Measurements from ENCODE around the gene TRAF3IP3. TPM values are rescaled to one million over a fixed set of nuclear protein-coding genes. Genes with fewer than 3 reads are reported as not detected.

The TRAF3IP3 gene
- total RNA-seq, 4 donors from 2014 or later: 1.2 to 10.3 (median 1.9) TPM

- Histone ChIP-seq H3K9me3 (no peaks in the 10 kb centered on the region), H3K4me3 (no peak overlapping the region), H3K27me3 (no peaks in the 10 kb centered on the region), H3K27ac (peak overlapping the region in 3 of 4 donors; percentile 42 to 55 (median 50)), H3K36me3 (no peaks in the 10 kb centered on the region), H3K4me1 (peaks cover 4 to 41% (median 14%) of the 10 kb centered on the region in 3 donors)
- intact Hi-C loops (cut with DNase I): no loop called here
- TF ChIP-seq, protein P1, sequence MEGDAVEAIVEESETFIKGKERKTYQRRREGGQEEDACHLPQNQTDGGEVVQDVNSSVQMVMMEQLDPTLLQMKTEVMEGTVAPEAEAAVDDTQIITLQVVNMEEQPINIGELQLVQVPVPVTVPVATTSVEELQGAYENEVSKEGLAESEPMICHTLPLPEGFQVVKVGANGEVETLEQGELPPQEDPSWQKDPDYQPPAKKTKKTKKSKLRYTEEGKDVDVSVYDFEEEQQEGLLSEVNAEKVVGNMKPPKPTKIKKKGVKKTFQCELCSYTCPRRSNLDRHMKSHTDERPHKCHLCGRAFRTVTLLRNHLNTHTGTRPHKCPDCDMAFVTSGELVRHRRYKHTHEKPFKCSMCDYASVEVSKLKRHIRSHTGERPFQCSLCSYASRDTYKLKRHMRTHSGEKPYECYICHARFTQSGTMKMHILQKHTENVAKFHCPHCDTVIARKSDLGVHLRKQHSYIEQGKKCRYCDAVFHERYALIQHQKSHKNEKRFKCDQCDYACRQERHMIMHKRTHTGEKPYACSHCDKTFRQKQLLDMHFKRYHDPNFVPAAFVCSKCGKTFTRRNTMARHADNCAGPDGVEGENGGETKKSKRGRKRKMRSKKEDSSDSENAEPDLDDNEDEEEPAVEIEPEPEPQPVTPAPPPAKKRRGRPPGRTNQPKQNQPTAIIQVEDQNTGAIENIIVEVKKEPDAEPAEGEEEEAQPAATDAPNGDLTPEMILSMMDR (IDR thresholded peaks at IDR 0.05): no peak
- no peak for TF ChIP-seq POLR2A (IDR thresholded peaks at IDR 0.05)
- no peak for DNase-seq
- 83 to 89% methylated on average over 1 of the region's 1 CpG for WGBS, 2 donors
Measured at GRCh38 chr1:209721323-209721722, 34.5 kb upstream of the TRAF3IP3 start.

DNA sequence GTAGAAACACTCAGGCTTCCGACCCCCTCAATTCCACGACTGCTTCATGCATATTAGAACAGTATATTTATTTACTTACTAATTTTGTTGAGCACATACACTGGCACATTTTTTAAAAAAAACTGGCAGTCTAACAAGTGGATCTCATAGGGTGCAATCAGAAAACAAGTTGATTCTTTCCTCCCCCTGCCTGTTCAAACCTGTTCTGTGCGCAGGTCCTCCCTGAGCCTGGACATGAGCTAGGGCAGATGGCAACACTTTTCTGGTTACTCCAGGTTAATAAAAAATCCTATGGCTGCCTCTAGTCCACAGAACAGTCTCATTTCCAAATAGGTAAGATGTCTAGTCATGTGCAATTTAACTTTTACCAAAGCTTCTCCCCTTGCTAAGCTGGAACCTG is 32.6 kb upstream of the TRAF3IP3 start:
- no peak for TF ChIP-seq POLR2A (IDR thresholded peaks at IDR 0.05)
- TF ChIP-seq, protein P1 (IDR thresholded peaks at IDR 0.05): no peak
- WGBS, 2 donors: 41 to 60% methylated on average over 3 of the region's 3 CpGs
- Histone ChIP-seq H3K9me3 (no peaks in the 10 kb centered on the region), H3K4me3 (no peak overlapping the region), H3K36me3 (no peaks in the 10 kb centered on the region), H3K27me3 (no peaks in the 10 kb centered on the region), H3K4me1 (peaks cover 4 to 41% (median 14%) of the 10 kb centered on the region in 3 donors), H3K27ac (peak overlapping the region in 2 of 4 donors; percentile 26 to 49)
- intact Hi-C loops (cut with DNase I): no loop called here
- no peak for DNase-seq

- Histone ChIP-seq H3K36me3 (no peaks in the 10 kb centered on the region), H3K4me3 (no peak overlapping the region), H3K27me3 (no peaks in the 10 kb centered on the region), H3K9me3 (no peaks in the 10 kb centered on the region), H3K4me1 (peaks cover 4 to 41% (median 14%) of the 10 kb centered on the region in 3 donors), H3K27ac (peak overlapping the region in 1 of 4 donors; percentile 22)
- 60 to 61% methylated on average over 3 of the region's 3 CpGs for WGBS, 2 donors
- intact Hi-C loops (cut with DNase I): no loop called here
- no peak for DNase-seq
- TF ChIP-seq POLR2A (IDR thresholded peaks at IDR 0.05): no peak
- TF ChIP-seq, protein P1 (IDR thresholded peaks at IDR 0.05): no peak
Measured at GRCh38 chr1:209723756-209724693, 31.8 kb upstream of the TRAF3IP3 start.

- intact Hi-C loops (cut with DNase I): no loop called here
- TF ChIP-seq POLR2A (IDR thresholded peaks at IDR 0.05): no peak
- TF ChIP-seq, protein P1 (IDR thresholded peaks at IDR 0.05): no peak
- no peak for DNase-seq
- H3K27ac ChIP-seq: no peak overlapping the region
- H3K4me1 ChIP-seq: peaks cover 4 to 17% (median 7%) of the 10 kb centered on the region in 3 donors
- H3K27me3 ChIP-seq: no peaks in the 10 kb centered on the region
- H3K9me3 ChIP-seq: no peaks in the 10 kb centered on the region
- no peak overlapping the region for H3K4me3 ChIP-seq
- WGBS, 2 donors: 88 to 97% methylated on average over 2 of the region's 2 CpGs
- no peaks in the 10 kb centered on the region for H3K36me3 ChIP-seq
Measured at GRCh38 chr1:209727286-209727685, 28.6 kb upstream of the TRAF3IP3 start.

- WGBS, 2 donors: 80 to 92% methylated on average over 3 of the region's 3 CpGs
- TF ChIP-seq, protein P1 (IDR thresholded peaks at IDR 0.05): no peak
- TF ChIP-seq POLR2A (IDR thresholded peaks at IDR 0.05): no peak
Measured at GRCh38 chr1:209727785-209728184, 28.1 kb upstream of the TRAF3IP3 start.

More at GRCh38 chr1:209727785-209728184, 28.1 kb upstream of the TRAF3IP3 start:
- Histone ChIP-seq H3K27me3 (no peaks in the 10 kb centered on the region), H3K9me3 (no peaks in the 10 kb centered on the region), H3K27ac (no peak overlapping the region), H3K36me3 (no peaks in the 10 kb centered on the region), H3K4me3 (no peak overlapping the region), H3K4me1 (peaks cover 0 to 12% (median 2%) of the 10 kb centered on the region in 3 donors)
- no peak for DNase-seq
- intact Hi-C loops (cut with DNase I): no loop called here

Measured in esophagus squamous epithelium (tissue), 5 donors.